KMS-11 (cell line): Measurements from ENCODE around the gene SLC9A5.

Source experiments
- H2AFZ ChIP-seq: fragments of 200-600 bp; sonication (generic); 2 replicates; pipeline ENCODE4 v1.6.1; 2016; ENCODE audit warnings: antibody characterized with exemption, mixed run types, low read depth
- H3K27ac ChIP-seq: fragments of 200-600 bp; sonication (generic); 2 replicates; pipeline ENCODE4 v1.6.1; 2016; ENCODE audit warnings: mild to moderate bottlenecking, mixed run types
- H3K27me3 ChIP-seq: fragments of 200-600 bp; sonication (generic); 2 replicates; pipeline ENCODE4 v1.6.1; 2017; ENCODE audit warnings: mild to moderate bottlenecking, low read depth, mixed run types, moderate library complexity; ENCODE audit not compliant: insufficient read depth
- H3K36me3 ChIP-seq: fragments of 200-600 bp; sonication (generic); 2 replicates; pipeline ENCODE4 v1.6.1; 2017; ENCODE audit warnings: mild to moderate bottlenecking, mixed run types; ENCODE audit not compliant: insufficient read depth
- H3K4me1 ChIP-seq: fragments of 200-600 bp; sonication (generic); 2 replicates; pipeline ENCODE4 v1.6.1; 2016; ENCODE audit warnings: mild to moderate bottlenecking, low read depth, mixed run types; ENCODE audit not compliant: poor library complexity, severe bottlenecking
- H3K4me2 ChIP-seq: fragments of 200-600 bp; sonication (generic); 2 replicates; pipeline ENCODE4 v1.7.0; 2016; ENCODE audit warnings: mild to moderate bottlenecking, mixed run types
- H3K4me3 ChIP-seq: fragments of 200-600 bp; sonication (generic); IDR thresholded peaks from 2 replicates; pipeline ENCODE4 v1.6.1; 2017; ENCODE audit warnings: low read depth, low read length, mixed read lengths; ENCODE audit not compliant: insufficient read depth
- H3K79me2 ChIP-seq: fragments of 200-600 bp; sonication (generic); 2 replicates; pipeline ENCODE4 v1.6.1; 2016; ENCODE audit warnings: low read depth, mixed run types; ENCODE audit not compliant: insufficient read depth
- H3K9ac ChIP-seq: fragments of 200-600 bp; sonication (generic); 2 replicates; pipeline ENCODE4 v1.6.1; 2016; ENCODE audit warnings: mild to moderate bottlenecking, mixed run types
- H4K20me1 ChIP-seq: fragments of 200-600 bp; sonication (generic); 2 replicates; pipeline ENCODE4 v1.6.1; 2016; ENCODE audit warnings: mild to moderate bottlenecking, mixed run types; ENCODE audit not compliant: insufficient read depth
- CTCF ChIP-seq: fragments of 200-600 bp; sonication (generic); conservative IDR thresholded peaks from 2 replicates; pipeline ENCODE4 v1.6.1; 2017; ENCODE audit warnings: low read depth, mild to moderate bottlenecking, antibody characterized with exemption, low read length, moderate library complexity, mixed read lengths

SLC9A5 gene

GRCh38 chr16:67245674-67246080 is 3.1 kb upstream of the SLC9A5 start:
- Histone ChIP-seq H3K79me2 (no peaks in the 10 kb centered on the region), H4K20me1 (no peaks in the 10 kb centered on the region), H3K9ac (peak overlapping the region; percentile 43; the same call in 1 of the 2 replicates), H3K4me3 (peak overlapping the region; percentile 24), H3K4me1 (peaks cover 40% of the 10 kb centered on the region), H2AFZ (peak overlapping the region; percentile 81), H3K27me3 (peaks cover 27% of the 10 kb centered on the region), H3K4me2 (peak overlapping the region; percentile 100), H3K36me3 (no peaks in the 10 kb centered on the region), H3K27ac (0 out of 2 replicates have a peak overlapping the region, but pooled peaks have one; percentile 46)
- TF ChIP-seq CTCF, result no peak

GRCh38 chr16:67246081-67246755 is 2.6 kb upstream of the SLC9A5 start:
- TF ChIP-seq CTCF, result peak; percentile 50
- Histone ChIP-seq H3K4me2 (peak overlapping the region; percentile 100), H3K79me2 (no peaks in the 10 kb centered on the region), H3K36me3 (no peaks in the 10 kb centered on the region), H3K4me1 (peaks cover 38% of the 10 kb centered on the region), H3K27me3 (peaks cover 30% of the 10 kb centered on the region), H3K4me3 (peak overlapping the region; percentile 24), H3K27ac (peak overlapping the region; percentile 46; the same call in 1 of the 2 replicates), H2AFZ (peak overlapping the region; percentile 81), H4K20me1 (no peaks in the 10 kb centered on the region), H3K9ac (peak overlapping the region; percentile 43; the same call in 1 of the 2 replicates)

- H3K27me3 ChIP-seq, result peaks cover 34% of the 10 kb centered on the region
- peak overlapping the region; percentile 46 for H3K27ac ChIP-seq
- no peaks in the 10 kb centered on the region for H3K36me3 ChIP-seq
- H3K4me2 ChIP-seq, result peak overlapping the region; percentile 100
- H3K4me3 ChIP-seq, result peak overlapping the region; percentile 24
- H3K4me1 ChIP-seq, result peaks cover 32% of the 10 kb centered on the region
- TF ChIP-seq CTCF, result no peak
- peak overlapping the region; percentile 43; the same call in 1 of the 2 replicates for H3K9ac ChIP-seq
- peak overlapping the region; percentile 81 for H2AFZ ChIP-seq
- no peaks in the 10 kb centered on the region for H4K20me1 ChIP-seq
- no peaks in the 10 kb centered on the region for H3K79me2 ChIP-seq
Measured at GRCh38 chr16:67246756-67247191, 2.0 kb upstream of the SLC9A5 start.

- Histone ChIP-seq H3K27ac (peak within 1 kb of the TSS; percentile 46), H3K4me1 (peaks cover 29% of the 10 kb centered on the region)
Measured at GRCh38 chr16:67247192-67248072, 1.3 kb upstream of the SLC9A5 start, which contains the start of gene FHOD1. TSS of gene FHOD1 (minus strand) at chr16:67247481. CDS start at chr16:67247410, 71 bp downstream.

More at GRCh38 chr16:67247192-67248072, 1.3 kb upstream of the SLC9A5 start, which contains the start of gene FHOD1:
- H4K20me1 ChIP-seq, result no peaks in the 10 kb centered on the region
- no peak for TF ChIP-seq CTCF
- no peaks in the 10 kb centered on the region for H3K36me3 ChIP-seq
- peaks cover 34% of the 10 kb centered on the region for H3K27me3 ChIP-seq
- H3K4me3 ChIP-seq, result peak within 1 kb of the TSS; percentile 24
- peak within 1 kb of the TSS; percentile 97 for H2AFZ ChIP-seq
- peak within 1 kb of the TSS; percentile 100 for H3K4me2 ChIP-seq
- H3K9ac ChIP-seq, result peak within 1 kb of the TSS; percentile 57; the same call in 1 of the 2 replicates
- no peaks in the 10 kb centered on the region for H3K79me2 ChIP-seq
